M059J (cell line): ENCODE data around the gene LRP6. TPM values are rescaled to one million over a fixed set of nuclear protein-coding genes. Genes with fewer than 3 reads are reported as not detected.
A peak's percentile ranks its signal among the peaks of the same experiment; 100 is the strongest.
"Not testable (repeated sequence)": the region's sequence is repeated elsewhere in the genome, so short reads cannot be mapped to it uniquely, and the experiment has no call there.

Experiments used
- DNase-seq: peaks from one replicate; pipeline ENCODE4 v3.0.0-alpha.2; 2012; ENCODE audit warnings: low read depth
- total RNA-seq: library from RNA; depleted of rRNA; stranded (reverse); fragments of >200 nt; shearing (Covaris generic); gene quantifications from 2 replicates; pipeline ENCODE4 v1.2.3, GENCODE V29; 2014

Gene LRP6
- total RNA-seq, 1 experiment from 2014 or later = 13.0 TPM

GRCh38 chr12:12121061-12121460 is 145.8 kb downstream of the LRP6 start:
- no peak for DNase-seq

GRCh38 chr12:12116677-12117076 is 150.2 kb downstream of the LRP6 start:
- DNase-seq = no peak

- no peak for DNase-seq
These were observed 151.3 kb downstream of the LRP6 start for GRCh38 chr12:12115514-12115913.

GRCh38 chr12:12110923-12111555 is 155.8 kb downstream of the LRP6 start:
- DNase-seq = not testable (repeated sequence)

- DNase-seq = peak; percentile 14
These were observed 158.3 kb downstream of the LRP6 start for GRCh38 chr12:12108441-12109058.

GRCh38 chr12:12107678-12108077 is 159.2 kb downstream of the LRP6 start:
- no peak for DNase-seq

- no peak for DNase-seq
These were observed 167.7 kb downstream of the LRP6 start for GRCh38 chr12:12099102-12099501.

GRCh38 chr12:12098691-12099015 is 168.2 kb downstream of the LRP6 start:
- no peak for DNase-seq

GRCh38 chr12:12097891-12098690 is 168.8 kb downstream of the LRP6 start:
- DNase-seq = no peak

GRCh38 chr12:12095021-12095420 is 171.8 kb downstream of the LRP6 start:
- DNase-seq = peak; percentile 42

- DNase-seq = no peak
These were observed 172.4 kb downstream of the LRP6 start for GRCh38 chr12:12094481-12094880.

GRCh38 chr12:12091977-12092663 is 174.7 kb downstream of the LRP6 start:
- no peak for DNase-seq

GRCh38 chr12:12091071-12091470 is 175.8 kb downstream of the LRP6 start:
- no peak for DNase-seq

- DNase-seq = no peak
These were observed 178.1 kb downstream of the LRP6 start for GRCh38 chr12:12088761-12089160.

GRCh38 chr12:12088147-12088546 is 178.7 kb downstream of the LRP6 start:
- no peak for DNase-seq

GRCh38 chr12:12087693-12088034 is 179.2 kb downstream of the LRP6 start:
- no peak for DNase-seq

- no peak for DNase-seq
These were observed 179.7 kb downstream of the LRP6 start for GRCh38 chr12:12086973-12087692.

GRCh38 chr12:12086362-12086761 is 180.5 kb downstream of the LRP6 start:
- DNase-seq = no peak

- peak; percentile 12 for DNase-seq
These were observed 183.2 kb downstream of the LRP6 start for GRCh38 chr12:12083688-12084087.

GRCh38 chr12:12081836-12082497 is 184.9 kb downstream of the LRP6 start:
- DNase-seq = peak; percentile 60

- peak; percentile 38 for DNase-seq
These were observed 187.6 kb downstream of the LRP6 start for GRCh38 chr12:12079291-12079690.
